Activated CD4-positive, alpha-beta T cell treated with anti-CD3 and anti-CD28 coated beads for 48 hours (primary cell): ENCODE results near the gene TBX4.

Source experiments
- DNase-seq: peaks from one replicate; pipeline ENCODE4 v3.0.0-alpha.2; 2020

TBX4 gene

GRCh38 chr17:61455324-61456060 is 3.3 kb downstream of the TBX4 start:
- DNase-seq: no peak

GRCh38 chr17:61456061-61456681 is 3.9 kb downstream of the TBX4 start:
- DNase-seq: no peak

GRCh38 chr17:61456688-61457225 is 4.5 kb downstream of the TBX4 start:
- peak; percentile 41 for DNase-seq

- DNase-seq: no peak
Measured at GRCh38 chr17:61457226-61457983, 5.2 kb downstream of the TBX4 start.

GRCh38 chr17:61458000-61458399 is 5.8 kb downstream of the TBX4 start:
- no peak for DNase-seq

GRCh38 chr17:61458421-61459141 is 6.4 kb downstream of the TBX4 start:
- DNase-seq: no peak

GRCh38 chr17:61459142-61459809 is 7.1 kb downstream of the TBX4 start:
- DNase-seq: no peak

GRCh38 chr17:61459939-61460718 is 7.9 kb downstream of the TBX4 start:
- DNase-seq: no peak

GRCh38 chr17:61460796-61461585 is 8.8 kb downstream of the TBX4 start:
- DNase-seq: no peak

- DNase-seq: no peak
Measured at GRCh38 chr17:61461586-61461966, 9.4 kb downstream of the TBX4 start.

- no peak for DNase-seq
Measured at GRCh38 chr17:61461967-61462718, 9.9 kb downstream of the TBX4 start.

GRCh38 chr17:61462719-61463315 is 10.6 kb downstream of the TBX4 start:
- no peak for DNase-seq

- DNase-seq: no peak
Measured at GRCh38 chr17:61463316-61464129, 11.3 kb downstream of the TBX4 start.

- no peak for DNase-seq
Measured at GRCh38 chr17:61464130-61464842, 12.1 kb downstream of the TBX4 start.

- no peak for DNase-seq
Measured at GRCh38 chr17:61464843-61465180, 12.6 kb downstream of the TBX4 start.

GRCh38 chr17:61465550-61466237 is 13.5 kb downstream of the TBX4 start:
- DNase-seq: no peak

GRCh38 chr17:61466246-61466645 is 14.0 kb downstream of the TBX4 start:
- DNase-seq: no peak
